Astrocyte (in vitro differentiated cells and primary cell): Measurements from ENCODE around the gene ADRA2B.

Experiments
- EZH2 ChIP-seq: IDR thresholded peaks from 2 replicates; pipeline ENCODE4 v1.6.1; 2012; ENCODE audit warnings: mild to moderate bottlenecking, low read length, inconsistent platforms; ENCODE audit not compliant: insufficient read depth
- TF ChIP-seq, protein P1 (sequence below): IDR thresholded peaks from 2 replicates; pipeline ENCODE4 v1.5.1; 2011; ENCODE audit warnings: low read depth, mild to moderate bottlenecking, inconsistent platforms, low read length, moderate library complexity; ENCODE audit not compliant: insufficient read depth

- TF ChIP-seq, protein P1, sequence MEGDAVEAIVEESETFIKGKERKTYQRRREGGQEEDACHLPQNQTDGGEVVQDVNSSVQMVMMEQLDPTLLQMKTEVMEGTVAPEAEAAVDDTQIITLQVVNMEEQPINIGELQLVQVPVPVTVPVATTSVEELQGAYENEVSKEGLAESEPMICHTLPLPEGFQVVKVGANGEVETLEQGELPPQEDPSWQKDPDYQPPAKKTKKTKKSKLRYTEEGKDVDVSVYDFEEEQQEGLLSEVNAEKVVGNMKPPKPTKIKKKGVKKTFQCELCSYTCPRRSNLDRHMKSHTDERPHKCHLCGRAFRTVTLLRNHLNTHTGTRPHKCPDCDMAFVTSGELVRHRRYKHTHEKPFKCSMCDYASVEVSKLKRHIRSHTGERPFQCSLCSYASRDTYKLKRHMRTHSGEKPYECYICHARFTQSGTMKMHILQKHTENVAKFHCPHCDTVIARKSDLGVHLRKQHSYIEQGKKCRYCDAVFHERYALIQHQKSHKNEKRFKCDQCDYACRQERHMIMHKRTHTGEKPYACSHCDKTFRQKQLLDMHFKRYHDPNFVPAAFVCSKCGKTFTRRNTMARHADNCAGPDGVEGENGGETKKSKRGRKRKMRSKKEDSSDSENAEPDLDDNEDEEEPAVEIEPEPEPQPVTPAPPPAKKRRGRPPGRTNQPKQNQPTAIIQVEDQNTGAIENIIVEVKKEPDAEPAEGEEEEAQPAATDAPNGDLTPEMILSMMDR: no peak
- peak; percentile 92 for TF ChIP-seq EZH2
These were observed at the start of gene ADRA2B for GRCh38 chr2:96116424-96116878.
